ENCODE measurements around the gene RPL34.

Gene RPL34

GRCh38 chr4:108624263-108625056 lies 4.1 kb downstream of the RPL34 start:
- no peak for DNase-seq

DNA sequence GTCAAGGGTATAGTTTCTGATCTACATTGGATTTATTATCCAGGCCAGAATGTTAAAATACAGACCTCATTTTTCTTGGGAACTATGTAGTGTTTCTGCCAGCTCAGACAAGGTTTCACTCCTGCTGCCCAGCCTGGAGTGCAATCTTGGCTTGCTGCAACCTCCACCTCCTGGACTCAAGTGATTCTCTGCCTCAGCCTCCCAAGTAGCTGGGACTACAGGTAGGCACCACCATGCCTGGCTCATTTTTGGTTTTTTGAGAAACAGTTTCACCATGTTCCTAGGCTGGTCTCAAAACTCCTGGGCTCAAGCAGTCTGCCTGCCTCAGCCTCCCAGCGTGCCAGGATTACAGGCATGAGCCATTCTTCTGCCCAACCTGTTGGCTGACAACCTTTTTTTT lies 5.7 kb downstream of the RPL34 start:
- no peak for DNase-seq

DNA sequence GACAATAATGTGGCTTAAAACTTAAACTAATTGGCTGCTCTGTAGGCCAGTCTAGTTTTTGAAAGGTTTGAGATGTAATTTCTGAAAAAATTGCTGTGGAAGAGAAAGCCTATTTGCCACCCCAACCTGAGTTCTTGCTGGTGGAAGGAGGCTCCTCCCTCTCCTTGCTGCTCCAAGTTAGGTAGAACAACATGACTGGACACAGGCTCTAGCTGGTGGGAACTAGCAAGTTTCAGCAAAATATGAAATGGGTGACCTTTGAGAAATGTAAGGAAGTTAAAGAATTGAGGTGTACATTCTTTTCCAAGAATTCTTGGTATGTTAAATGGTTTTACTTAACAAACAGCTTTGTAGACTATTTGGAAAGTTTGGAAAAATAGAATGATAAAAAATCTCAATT lies 8.0 kb downstream of the RPL34 start:
- DNase-seq = no peak

GRCh38 chr4:108635070-108635655 lies 14.8 kb downstream of the RPL34 start:
- no peak for DNase-seq

DNA sequence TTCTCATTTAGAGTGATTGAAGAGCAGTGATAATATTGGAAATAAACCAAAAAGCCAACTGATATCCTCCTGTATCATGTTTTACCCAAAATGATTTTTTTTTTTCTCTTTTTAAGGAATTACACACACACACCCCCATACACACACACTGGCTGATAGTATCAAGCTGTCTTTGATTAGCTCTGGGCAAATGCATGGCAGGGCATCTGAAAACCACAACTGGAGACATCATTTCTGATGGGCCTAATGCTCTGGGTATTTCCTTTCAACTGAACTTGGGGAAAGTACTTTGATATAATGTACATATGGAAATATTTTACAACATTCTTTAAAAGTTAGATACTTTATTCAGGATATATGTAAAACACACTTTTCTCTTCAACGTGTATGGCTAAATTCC lies 15.9 kb downstream of the RPL34 start:
- no peak for DNase-seq

DNA sequence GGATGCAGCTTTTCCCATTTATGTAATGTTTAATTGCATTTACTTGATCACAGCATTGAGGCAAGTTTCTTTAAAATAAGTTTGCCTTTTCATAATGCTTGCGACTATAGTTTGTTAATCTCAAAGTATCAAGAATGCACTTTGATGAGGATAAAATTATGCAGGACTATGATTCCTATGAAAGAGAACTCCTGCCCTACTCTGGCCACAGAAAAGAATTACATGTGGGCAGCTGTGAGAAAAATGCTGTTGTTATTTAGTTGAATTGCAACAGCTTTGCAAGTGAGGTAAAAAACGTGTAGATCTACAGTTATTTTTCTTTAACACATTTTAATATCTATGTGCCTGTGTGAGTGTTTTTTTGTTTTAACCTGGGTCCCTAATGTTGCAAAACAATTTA lies 17.5 kb downstream of the RPL34 start:
- peak in 1 of 6 experiments; percentile 6 for DNase-seq

GRCh38 chr4:108644237-108644636 lies 23.9 kb downstream of the RPL34 start:
- DNase-seq = no peak

- no peak for DNase-seq
Measured at GRCh38 chr4:108646706-108647105, 26.3 kb downstream of the RPL34 start.

DNA sequence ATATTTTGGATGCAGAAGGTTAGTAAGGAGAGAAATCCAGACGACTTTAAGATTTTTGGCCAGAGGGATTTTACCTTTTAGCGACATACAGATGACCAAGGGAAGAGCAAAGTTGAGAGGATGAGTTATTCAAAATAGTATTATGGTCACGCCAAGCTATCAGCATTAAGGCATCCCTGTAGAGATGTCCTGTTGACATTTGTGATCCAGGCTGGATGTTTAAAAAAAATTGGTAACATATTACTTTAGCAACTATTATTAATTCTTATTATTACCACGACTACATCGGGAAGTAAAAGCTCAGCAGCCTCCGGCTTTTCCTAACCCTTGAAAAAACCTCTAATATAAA lies 29.5 kb downstream of the RPL34 start:
- DNase-seq = no peak

GRCh38 chr4:108650212-108651013 lies 30.0 kb downstream of the RPL34 start, which contains the start of gene OSTC:
Gene OSTC, plus strand, starts transcription at chr4:108650599. Its CDS starts 57 bp downstream, at chr4:108650656.
- peak; percentile 86 to 95 (median 88) for DNase-seq

GRCh38 chr4:108651014-108651791 lies 30.8 kb downstream of the RPL34 start:
- DNase-seq = no peak

- no peak for DNase-seq
Measured at GRCh38 chr4:108662629-108663028, 42.3 kb downstream of the RPL34 start.

DNA sequence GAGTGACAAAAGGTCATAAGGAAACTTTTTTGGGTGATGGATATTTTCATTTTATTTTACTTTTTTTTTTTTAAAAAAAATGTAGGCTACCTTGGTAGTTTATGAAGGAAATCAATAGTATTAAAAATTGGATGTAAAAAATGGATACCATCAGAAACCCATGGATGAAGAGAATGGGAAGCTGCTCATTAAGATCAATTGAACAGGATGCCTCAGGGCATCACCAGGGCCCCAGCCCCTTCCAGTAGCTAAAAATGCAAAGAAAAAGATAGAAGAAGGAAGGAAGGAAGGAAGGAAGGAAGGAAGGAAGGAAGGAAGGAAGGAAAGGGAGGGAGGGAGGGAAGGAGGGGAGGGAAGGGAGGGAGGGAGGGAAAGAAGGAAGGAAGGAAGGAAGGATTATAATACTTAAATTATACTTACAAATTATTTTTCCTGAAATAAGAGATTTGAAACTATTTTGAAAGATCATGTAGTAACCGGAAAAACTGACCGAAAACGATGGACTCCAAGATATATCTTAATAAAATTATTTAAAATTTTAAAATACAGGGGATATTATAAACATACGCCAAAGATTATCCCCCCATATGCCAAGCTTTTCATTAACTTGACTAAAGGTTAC lies 54.1 kb downstream of the RPL34 start:
- DNase-seq = no peak

Measured in stimulated activated naive CD4-positive, alpha-beta T cell (primary cell).